SK-N-SH (cell line): ENCODE results near the gene TCEA2. TPM values are rescaled to one million over a fixed set of nuclear protein-coding genes. Genes with fewer than 3 reads are reported as not detected.

Source experiments
- CTCF ChIA-PET: fragments of 300-600, 350-600 bp; formaldehyde crosslinking; extraction: SDS; loops from one replicate; lab custom pipeline; 2021; lab: Yijun Ruan, JAX
- POLR2A ChIA-PET: fragments of 350-600 bp; sonication (Branson Sonifier 250); formaldehyde crosslinking; extraction: SDS; loops from one replicate; lab custom pipeline; 2020; ENCODE audit warnings: antibody characterized with exemption, inconsistent platforms; lab: Yijun Ruan, JAX
- DNase-seq: peaks from one replicate; pipeline ENCODE4 v3.0.0; 2012
- H2AFZ ChIP-seq: fragments of 200-600 bp; sonication (generic); 2 replicates; pipeline ENCODE4 v1.8.1; 2016; ENCODE audit warnings: antibody characterized with exemption, mild to moderate bottlenecking, low read depth
- H3F3A ChIP-seq: fragments of 200-600 bp; sonication (generic); replicated peaks from 2 replicates; pipeline ENCODE3; 2016; ENCODE audit warnings: antibody characterized with exemption, mild to moderate bottlenecking; ENCODE audit not compliant: insufficient read depth
- H3K27ac ChIP-seq, 2 experiments: fragments of 200-500 bp in 1 of 2; fragments of 200-600 bp in 1 of 2; sonication (Bioruptor generic) in 1 of 2; sonication (generic), shearing (Covaris generic) in 1 of 2; 2 replicates each; pipeline versions ENCODE4 v1.5.1 to v1.6.1; 2014 to 2016; ENCODE audit warnings: low read depth in 2 of 2, inconsistent platforms in 1 of 2, low read length in 1 of 2, mild to moderate bottlenecking in 1 of 2, mixed read lengths in 1 of 2
- H3K27me3 ChIP-seq: fragments of 200-600 bp; sonication (generic), shearing (Covaris generic); 2 replicates; pipeline ENCODE4 v1.6.1; 2016; ENCODE audit warnings: mixed run types; ENCODE audit not compliant: insufficient read depth
- H3K36me3 ChIP-seq, 2 experiments: fragments of 200-500 bp in 1 of 2; fragments of 200-600 bp in 1 of 2; sonication (Bioruptor generic) in 1 of 2; sonication (generic) in 1 of 2; replicated peaks in 1 of 2; 2 replicates each; pipeline versions ENCODE3 to v1.5.1; 2014 to 2016; ENCODE audit warnings: low read length in 1 of 2, mild to moderate bottlenecking in 1 of 2; ENCODE audit not compliant: insufficient read depth in 2 of 2, control insufficient read depth in 1 of 2
- H3K4me1 ChIP-seq, 2 experiments: fragments of 200-500 bp in 1 of 2; fragments of 200-600 bp in 1 of 2; sonication (Bioruptor generic) in 1 of 2; sonication (generic), shearing (Covaris generic) in 1 of 2; 2 replicates each; pipeline versions ENCODE4 v1.5.1 to v1.6.1; 2014 to 2016; ENCODE audit warnings: low read depth in 1 of 2, low read length in 1 of 2, mixed run types in 1 of 2; ENCODE audit not compliant: insufficient read depth in 2 of 2, control insufficient read depth in 1 of 2
- H3K4me2 ChIP-seq: fragments of 200-600 bp; sonication (generic), shearing (Covaris generic); 2 replicates; pipeline ENCODE4 v1.6.1; 2017; ENCODE audit warnings: mixed run types
- H3K4me3 ChIP-seq, 2 experiments: fragments of 200-500 bp in 1 of 2; fragments of 200-600 bp in 1 of 2; sonication (Bioruptor generic) in 1 of 2; sonication (generic), shearing (Covaris generic) in 1 of 2; 2 replicates each; pipeline versions ENCODE4 v1.5.1 to v1.8.1; 2014 to 2016; ENCODE audit warnings: low read depth in 2 of 2, inconsistent platforms in 1 of 2, low read length in 1 of 2, mild to moderate bottlenecking in 1 of 2, mixed read lengths in 1 of 2, moderate library complexity in 1 of 2
- H3K79me2 ChIP-seq: fragments of 200-600 bp; sonication (generic); 2 replicates; pipeline ENCODE4 v1.8.1; 2017; ENCODE audit warnings: mild to moderate bottlenecking; ENCODE audit not compliant: insufficient read depth
- H3K9ac ChIP-seq: fragments of 200-600 bp; sonication (generic); 2 replicates; pipeline ENCODE4 v1.6.1; 2017; ENCODE audit warnings: mixed run types
- H3K9me2 ChIP-seq: fragments of 200-600 bp; sonication (generic); 2 replicates; pipeline ENCODE4 v1.6.1; 2017; ENCODE audit warnings: mixed run types
- H3K9me3 ChIP-seq: fragments of 200-600 bp; sonication (generic); 2 replicates; pipeline ENCODE4 v1.6.1; 2017; ENCODE audit warnings: mixed run types, mild to moderate bottlenecking, moderate library complexity
- H4K20me1 ChIP-seq: fragments of 200-600 bp; sonication (generic); 2 replicates; pipeline ENCODE4 v1.6.1; 2017; ENCODE audit warnings: mild to moderate bottlenecking, mixed run types; ENCODE audit not compliant: insufficient read depth
- CHD2 ChIP-seq: fragments of 150-350 bp; IDR thresholded peaks from 2 replicates; pipeline ENCODE4 v1.6.1; 2018; ENCODE audit warnings: low read length; ENCODE audit not compliant: partially characterized antibody
- ELF1 ChIP-seq: IDR thresholded peaks from 2 replicates; pipeline ENCODE4 v1.4.0; 2012
- FOXM1 ChIP-seq: IDR thresholded peaks from 2 replicates; pipeline ENCODE4 v1.4.0; 2012; ENCODE audit warnings: low read depth, mild to moderate bottlenecking
- GATA2 ChIP-seq: sonication (generic); formaldehyde crosslinking; IDR thresholded peaks from 2 replicates; pipeline ENCODE4 v1.5.0; 2020; ENCODE audit warnings: mild to moderate bottlenecking, missing genetic modification reagents
- JUND ChIP-seq: IDR thresholded peaks from 2 replicates; pipeline ENCODE4 v1.4.0; 2012
- RAD21 ChIP-seq: IDR thresholded peaks from 2 replicates; pipeline ENCODE4 v1.6.1; 2012; ENCODE audit warnings: mild to moderate bottlenecking, low read length
- RXRA ChIP-seq: IDR thresholded peaks from 2 replicates; pipeline ENCODE4 v1.4.0; 2012; ENCODE audit warnings: low read depth, mild to moderate bottlenecking, borderline replicate concordance
- SIN3A ChIP-seq: IDR thresholded peaks from 2 replicates; pipeline ENCODE4 v1.6.1; 2012; ENCODE audit warnings: low read depth, mild to moderate bottlenecking, low read length, moderate library complexity, borderline replicate concordance
- TEAD4 ChIP-seq: IDR thresholded peaks from 2 replicates; pipeline ENCODE4 v1.4.0; 2012; ENCODE audit warnings: mild to moderate bottlenecking, borderline replicate concordance; ENCODE audit not compliant: insufficient read depth
- WGBS: methylation state at CpG from one replicate; pipeline ENCODE4 v1.1.6; 2017; ENCODE audit warnings: low lambda C conversion rate; 5-methylcytosine and 5-hydroxymethylcytosine counted together
- polyA plus RNA-seq, 3 experiments: library from polyadenylated mRNA; depleted of rRNA; stranded (reverse); fragments of >200 nt; gene quantifications; 2 replicates each; pipeline ENCODE4 v1.2.3, GENCODE V29; 2012
- TF ChIP-seq, protein P1 (sequence below): IDR thresholded peaks from 2 replicates; pipeline ENCODE4 v1.4.0; 2012; ENCODE audit warnings: low read depth
- TF ChIP-seq, protein P2 (sequence below): IDR thresholded peaks from 2 replicates; pipeline ENCODE4 v1.4.0; 2012; ENCODE audit warnings: low read depth, borderline replicate concordance
- TF ChIP-seq, protein P3 (sequence below): fragments of 150-350 bp; IDR thresholded peaks from 2 replicates; pipeline ENCODE4 v1.6.1; 2016; ENCODE audit warnings: mild to moderate bottlenecking, low read depth, low read length

Gene TCEA2
- polyA plus RNA-seq, 1 of the 3 experiments (the other 2 are of a cell fraction) = 98.9 TPM

DNA sequence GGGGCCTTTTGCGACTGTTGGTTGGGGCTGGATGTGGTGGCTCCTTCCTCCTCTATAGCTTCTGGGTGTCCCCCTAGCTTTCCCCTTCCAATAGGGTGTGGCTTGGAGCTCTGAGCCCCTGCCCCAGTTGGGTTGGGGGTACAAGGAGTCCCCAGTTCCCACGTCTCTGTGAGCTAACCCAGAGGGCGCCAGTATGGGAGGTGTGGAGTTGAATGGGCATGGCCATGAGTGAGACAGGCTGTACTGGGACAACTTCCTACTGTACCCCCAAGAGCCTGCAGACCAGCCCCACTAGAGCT is 25.9 kb upstream of the TCEA2 start:
- no peak overlapping the region for H3K27ac ChIP-seq
- H3K4me1 ChIP-seq = peaks cover 0 to 11% of the 10 kb centered on the region in 2 experiments; a peak in 1 of 4 replicates
- ChIA-PET CTCF (interaction anchor here (0.9 to 7.7 kb wide), 8 partner anchors 11 to 83 kb away, joined by 3 to 85 read pairs (median 24); partner anchors contain the start of genes OPRL1, RGS19, SAMD10 and SOX18), POLR2A (interaction anchor here (3.6 kb wide), 1 partner anchor 56 kb away, joined by 18 read pairs; the partner anchor contains the start of gene PRPF6)
- TF ChIP-seq RAD21 (no peak), FOXM1 (no peak), TEAD4 (no peak), CHD2 (no peak), SIN3A (no peak), GATA2 (CRISPR knock-in tag) (no peak)
- TF ChIP-seq, protein P1, sequence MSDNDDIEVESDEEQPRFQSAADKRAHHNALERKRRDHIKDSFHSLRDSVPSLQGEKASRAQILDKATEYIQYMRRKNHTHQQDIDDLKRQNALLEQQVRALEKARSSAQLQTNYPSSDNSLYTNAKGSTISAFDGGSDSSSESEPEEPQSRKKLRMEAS = no peak
- TF ChIP-seq, protein P2, sequence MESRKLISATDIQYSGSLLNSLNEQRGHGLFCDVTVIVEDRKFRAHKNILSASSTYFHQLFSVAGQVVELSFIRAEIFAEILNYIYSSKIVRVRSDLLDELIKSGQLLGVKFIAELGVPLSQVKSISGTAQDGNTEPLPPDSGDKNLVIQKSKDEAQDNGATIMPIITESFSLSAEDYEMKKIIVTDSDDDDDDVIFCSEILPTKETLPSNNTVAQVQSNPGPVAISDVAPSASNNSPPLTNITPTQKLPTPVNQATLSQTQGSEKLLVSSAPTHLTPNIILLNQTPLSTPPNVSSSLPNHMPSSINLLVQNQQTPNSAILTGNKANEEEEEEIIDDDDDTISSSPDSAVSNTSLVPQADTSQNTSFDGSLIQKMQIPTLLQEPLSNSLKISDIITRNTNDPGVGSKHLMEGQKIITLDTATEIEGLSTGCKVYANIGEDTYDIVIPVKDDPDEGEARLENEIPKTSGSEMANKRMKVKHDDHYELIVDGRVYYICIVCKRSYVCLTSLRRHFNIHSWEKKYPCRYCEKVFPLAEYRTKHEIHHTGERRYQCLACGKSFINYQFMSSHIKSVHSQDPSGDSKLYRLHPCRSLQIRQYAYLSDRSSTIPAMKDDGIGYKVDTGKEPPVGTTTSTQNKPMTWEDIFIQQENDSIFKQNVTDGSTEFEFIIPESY = no peak
- DNase-seq = no peak
- no peak overlapping the region for H3K9ac ChIP-seq
- peaks cover 0 to 19% of the 10 kb centered on the region in 2 experiments for H3K36me3 ChIP-seq
- H3K4me3 ChIP-seq = no peak overlapping the region
- 100% methylated on average over 2 of the region's 3 CpGs for WGBS
- no peaks in the 10 kb centered on the region for H3K79me2 ChIP-seq
- H3F3A ChIP-seq = no peaks in the 10 kb centered on the region
- H3K9me3 ChIP-seq = no peaks in the 10 kb centered on the region
- 0 out of 2 replicates have a peak, but pooled peaks cover 10% of the 10 kb centered on the region for H4K20me1 ChIP-seq
- no peaks in the 10 kb centered on the region for H3K27me3 ChIP-seq
- no peaks in the 10 kb centered on the region for H3K9me2 ChIP-seq
- no peak overlapping the region for H2AFZ ChIP-seq
- H3K4me2 ChIP-seq = no peak overlapping the region

DNA sequence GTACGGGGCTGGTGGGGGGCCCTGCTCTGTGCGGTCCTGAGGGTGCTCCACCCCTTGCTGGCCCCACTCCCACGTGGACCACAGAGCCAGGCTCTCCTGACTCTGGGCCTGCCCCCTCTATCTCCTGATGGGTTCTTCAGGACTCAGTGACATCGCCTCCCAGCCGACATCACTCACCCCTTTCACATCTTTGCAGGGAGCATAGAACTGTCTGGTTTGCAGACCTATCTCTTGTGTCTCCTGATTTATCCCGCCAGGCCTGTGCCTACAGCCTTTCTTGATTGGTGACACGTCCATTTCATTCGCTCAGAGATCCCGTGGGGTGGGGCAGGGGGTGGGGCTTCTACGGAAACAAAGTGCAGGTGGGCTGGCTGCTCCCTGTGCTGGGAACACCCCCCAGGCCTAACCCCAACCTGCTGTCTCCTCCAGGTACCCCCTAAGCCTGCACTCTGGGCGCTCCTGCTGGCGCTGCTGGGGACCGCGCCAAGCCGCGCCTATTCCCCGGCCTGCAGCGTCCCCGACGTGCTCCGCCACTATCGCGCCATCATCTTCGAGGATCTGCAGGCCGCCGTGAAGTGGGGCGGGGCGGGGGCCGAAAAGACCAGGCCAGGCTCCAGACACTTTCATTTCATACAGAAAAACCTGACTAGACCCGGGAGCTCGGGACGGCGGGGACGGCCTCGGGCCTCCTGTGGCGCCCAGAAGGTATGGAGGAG is 25.3 kb upstream of the TCEA2 start:
- no peak overlapping the region for H2AFZ ChIP-seq
- TF ChIP-seq GATA2 (CRISPR knock-in tag) (peak; percentile 28; the same call in 1 of the 2 replicates), JUND (no peak), CHD2 (no peak), RXRA (no peak), ELF1 (no peak)
- TF ChIP-seq, protein P3, sequence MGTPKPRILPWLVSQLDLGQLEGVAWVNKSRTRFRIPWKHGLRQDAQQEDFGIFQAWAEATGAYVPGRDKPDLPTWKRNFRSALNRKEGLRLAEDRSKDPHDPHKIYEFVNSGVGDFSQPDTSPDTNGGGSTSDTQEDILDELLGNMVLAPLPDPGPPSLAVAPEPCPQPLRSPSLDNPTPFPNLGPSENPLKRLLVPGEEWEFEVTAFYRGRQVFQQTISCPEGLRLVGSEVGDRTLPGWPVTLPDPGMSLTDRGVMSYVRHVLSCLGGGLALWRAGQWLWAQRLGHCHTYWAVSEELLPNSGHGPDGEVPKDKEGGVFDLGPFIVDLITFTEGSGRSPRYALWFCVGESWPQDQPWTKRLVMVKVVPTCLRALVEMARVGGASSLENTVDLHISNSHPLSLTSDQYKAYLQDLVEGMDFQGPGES = no peak
- H3K4me2 ChIP-seq = no peak overlapping the region
- CTCF ChIA-PET = interaction anchor here (0.6 to 7.7 kb wide), 28 partner anchors 10 to 513 kb away, joined by 3 to 85 read pairs (median 4); partner anchors contain the start of genes LKAAEAR1, OPRL1, PRPF6 and RGS19
- no peaks in the 10 kb centered on the region for H3K79me2 ChIP-seq
- H3K27ac ChIP-seq = no peak overlapping the region
- 30% methylated on average over 18 of the region's 36 CpGs for WGBS
- H3K4me3 ChIP-seq = no peak overlapping the region
- peaks cover 0 to 14% of the 10 kb centered on the region in 2 experiments for H3K36me3 ChIP-seq
- POLR2A ChIA-PET = interaction anchor here (3.6 kb wide), 1 partner anchor 56 kb away, joined by 18 read pairs; the partner anchor contains the start of gene PRPF6
- H3K27me3 ChIP-seq = no peaks in the 10 kb centered on the region
- no peaks in the 10 kb centered on the region for H3K9me2 ChIP-seq
- H3K9ac ChIP-seq = no peak overlapping the region
- no peaks in the 10 kb centered on the region for H3K9me3 ChIP-seq
- no peaks in the 10 kb centered on the region for H3F3A ChIP-seq
- 0 out of 2 replicates have a peak, but pooled peaks cover 10% of the 10 kb centered on the region for H4K20me1 ChIP-seq
- H3K4me1 ChIP-seq = peaks cover 0 to 13% of the 10 kb centered on the region in 2 experiments; a peak in 1 of 4 replicates
- no peak for DNase-seq
